GM10266 (cell line): ENCODE results near the gene SNRNP70.
"Not testable (repeated sequence)": the region's sequence is repeated elsewhere in the genome, so short reads cannot be mapped to it uniquely, and the experiment has no call there.

Source experiments
- DNase-seq: peaks from one replicate; pipeline ENCODE4 v3.0.0; 2012; ENCODE audit errors: extremely low spot score
- TF ChIP-seq, protein P1 (sequence below): IDR thresholded peaks from 2 replicates; pipeline ENCODE4 v1.5.1; 2012; ENCODE audit warnings: mild to moderate bottlenecking, low read depth; ENCODE audit not compliant: control insufficient read depth, insufficient read depth; ENCODE audit errors: missing control alignments

The SNRNP70 gene

GRCh38 chr19:49056101-49056901 lies 28.9 kb upstream of the SNRNP70 start:
- peak; percentile 87 for DNase-seq
- TF ChIP-seq, protein P1, sequence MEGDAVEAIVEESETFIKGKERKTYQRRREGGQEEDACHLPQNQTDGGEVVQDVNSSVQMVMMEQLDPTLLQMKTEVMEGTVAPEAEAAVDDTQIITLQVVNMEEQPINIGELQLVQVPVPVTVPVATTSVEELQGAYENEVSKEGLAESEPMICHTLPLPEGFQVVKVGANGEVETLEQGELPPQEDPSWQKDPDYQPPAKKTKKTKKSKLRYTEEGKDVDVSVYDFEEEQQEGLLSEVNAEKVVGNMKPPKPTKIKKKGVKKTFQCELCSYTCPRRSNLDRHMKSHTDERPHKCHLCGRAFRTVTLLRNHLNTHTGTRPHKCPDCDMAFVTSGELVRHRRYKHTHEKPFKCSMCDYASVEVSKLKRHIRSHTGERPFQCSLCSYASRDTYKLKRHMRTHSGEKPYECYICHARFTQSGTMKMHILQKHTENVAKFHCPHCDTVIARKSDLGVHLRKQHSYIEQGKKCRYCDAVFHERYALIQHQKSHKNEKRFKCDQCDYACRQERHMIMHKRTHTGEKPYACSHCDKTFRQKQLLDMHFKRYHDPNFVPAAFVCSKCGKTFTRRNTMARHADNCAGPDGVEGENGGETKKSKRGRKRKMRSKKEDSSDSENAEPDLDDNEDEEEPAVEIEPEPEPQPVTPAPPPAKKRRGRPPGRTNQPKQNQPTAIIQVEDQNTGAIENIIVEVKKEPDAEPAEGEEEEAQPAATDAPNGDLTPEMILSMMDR: peak; percentile 8

- not testable (repeated sequence) for DNase-seq
Observed at GRCh38 chr19:49056902-49057596, 28.2 kb upstream of the SNRNP70 start.

- DNase-seq: peak; percentile 50
- TF ChIP-seq, protein P1: no peak
Observed at GRCh38 chr19:49057636-49058234, 27.5 kb upstream of the SNRNP70 start, which contains the start of gene CGB7. Gene CGB7, minus strand, starts transcription at chr19:49057749. Its CDS starts 2,374 bp downstream, at chr19:49055375.

DNA sequence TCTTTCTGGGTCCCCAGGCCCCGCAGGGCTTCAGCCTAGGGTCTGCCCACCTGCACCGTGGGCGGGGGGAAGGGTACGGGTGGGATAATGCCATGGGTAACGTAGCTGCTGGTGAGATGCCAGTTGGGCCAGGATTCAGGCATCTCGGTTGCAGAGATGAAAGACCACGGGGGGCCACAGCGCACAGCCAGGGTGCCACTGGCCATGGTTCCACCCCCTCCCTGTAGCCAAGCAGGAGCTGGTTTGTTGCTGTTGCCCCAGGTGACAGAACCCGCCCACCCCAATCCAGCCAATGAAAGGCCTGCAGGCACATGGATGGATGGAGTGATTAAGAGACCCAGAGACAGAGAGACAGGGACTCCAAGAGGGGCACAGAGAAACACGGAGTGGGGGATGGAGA lies 26.7 kb upstream of the SNRNP70 start:
- TF ChIP-seq, protein P1: no peak
- peak; percentile 61 for DNase-seq

GRCh38 chr19:49059053-49059452 lies 26.2 kb upstream of the SNRNP70 start:
- TF ChIP-seq, protein P1: no peak
- DNase-seq: no peak

DNA sequence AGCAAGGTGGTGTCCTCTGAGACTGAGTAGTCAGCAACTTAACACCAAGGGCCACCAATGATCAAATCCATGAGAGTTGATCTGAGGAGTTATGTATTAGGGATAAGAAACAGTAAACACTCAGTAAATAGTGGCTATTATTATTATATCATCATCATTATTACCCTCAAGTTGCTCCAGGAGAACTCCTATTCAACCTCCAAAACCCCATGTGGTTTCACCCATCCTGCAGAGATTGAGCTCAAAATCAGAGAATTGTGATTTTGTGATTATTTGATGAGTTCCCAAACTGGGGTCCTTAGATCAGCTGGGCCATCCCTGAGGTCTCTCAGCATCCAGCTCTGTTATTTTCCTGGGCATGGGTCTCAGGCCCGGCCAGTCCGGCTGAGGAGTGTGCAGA lies 24.3 kb upstream of the SNRNP70 start:
- TF ChIP-seq, protein P1: no peak
- DNase-seq: no peak

- TF ChIP-seq, protein P1: no peak
- DNase-seq: peak; percentile 51
Observed at GRCh38 chr19:49061445-49061844, 23.8 kb upstream of the SNRNP70 start.
